A549 (cell line): ENCODE data around the gene ADA. TPM values are rescaled to one million over a fixed set of nuclear protein-coding genes. Genes with fewer than 3 reads are reported as not detected.

ENCODE experiments used
- ATAC-seq, 2 experiments: fragments of 200-7000 bp in 1 of 2; fragments of >200 bp in 1 of 2; cut with Nextera tagmentation in 1 of 2; cut with Tn5 transposase in 1 of 2; 3 replicates each; pipeline versions ENCODE4 v1.8.0 to v1.9.1; 2018 to 2020; ENCODE audit warnings: mild to moderate bottlenecking in 1 of 2, moderate library complexity in 1 of 2
- CTCF ChIA-PET: fragments of 300-600 bp; sonication (Branson Sonifier 250); formaldehyde crosslinking; extraction: SDS; loops from one replicate; lab custom pipeline; 2021; ENCODE audit warnings: antibody characterized with exemption, inconsistent platforms; lab: Yijun Ruan, JAX
- POLR2A ChIA-PET: fragments of 350-600 bp; formaldehyde crosslinking; extraction: SDS; loops from one replicate; lab custom pipeline; 2021; ENCODE audit warnings: antibody characterized with exemption, inconsistent platforms; lab: Yijun Ruan, JAX
- DNase-seq, 2 experiments: peaks; one replicate each; pipeline versions ENCODE4 v3.0.0 to v3.0.0-alpha.2; 2011 to 2016; ENCODE audit warnings: low read depth in 1 of 2, low spot score in 1 of 2
- FAIRE-seq: peaks from 2 replicates; lab custom pipeline; 2011; peaks lifted over from hg19 to GRCh38; lab: Jason Lieb, UNC
- H3K27ac ChIP-seq, 2 experiments: fragments of >200 bp; sonication (Bioruptor Twin); formaldehyde crosslinking; 3 replicates each; pipeline ENCODE4 v1.5.1; 2016 to 2017
- H3K4me1 ChIP-seq: fragments of >200 bp; sonication (Bioruptor Twin); formaldehyde crosslinking; 3 replicates; pipeline ENCODE4 v1.6.1; 2016
- H3K4me2 ChIP-seq: fragments of >200 bp; sonication (Bioruptor Twin); formaldehyde crosslinking; 3 replicates; pipeline ENCODE4 v1.6.1; 2016
- H3K4me3 ChIP-seq: fragments of >200 bp; sonication (Bioruptor Twin); formaldehyde crosslinking; 3 replicates; pipeline ENCODE4 v1.5.1; 2016
- H3K9me3 ChIP-seq: fragments of >200 bp; sonication (Bioruptor Twin); formaldehyde crosslinking; 3 replicates; pipeline ENCODE4 v1.6.1; 2016
- BCL3 ChIP-seq: fragments of >200 bp; sonication (Bioruptor Twin); formaldehyde crosslinking; IDR thresholded peaks from 3 replicates; pipeline ENCODE4 v1.6.1; 2016
- CBX2 ChIP-seq: fragments of 200-600 bp; sonication (generic); IDR thresholded peaks from 2 replicates; pipeline ENCODE4 v1.6.1; 2016; ENCODE audit warnings: low read depth, mild to moderate bottlenecking, borderline replicate concordance
- CHD2 ChIP-seq: fragments of 150-350 bp; IDR thresholded peaks from 2 replicates; pipeline ENCODE4 v1.6.1; 2014; ENCODE audit warnings: low read length; ENCODE audit not compliant: partially characterized antibody
- CHD4 ChIP-seq: fragments of 200-600 bp; sonication (generic); IDR thresholded peaks from 2 replicates; pipeline ENCODE4 v1.6.1; 2016; ENCODE audit warnings: antibody characterized with exemption, mild to moderate bottlenecking, borderline replicate concordance
- FOSL2 ChIP-seq, 2 experiments: fragments of 450-650 bp in 1 of 2; fragments of >200 bp in 1 of 2; sonication (Bioruptor Twin) in 1 of 2; formaldehyde crosslinking; IDR thresholded peaks; 2 replicates each; pipeline versions ENCODE4 v1.5.0 to v1.6.1; 2016 to 2020; ENCODE audit warnings: mild to moderate bottlenecking in 1 of 2, moderate library complexity in 1 of 2
- FOXS1 ChIP-seq: fragments of 250-450 bp; sonication (Bioruptor Pico); IDR thresholded peaks from 2 replicates; pipeline ENCODE4 v1.5.0; 2020; ENCODE audit warnings: mild to moderate bottlenecking, moderate library complexity
- HES2 ChIP-seq: fragments of >200 bp; sonication (Bioruptor Twin); formaldehyde crosslinking; IDR thresholded peaks from 2 replicates; pipeline ENCODE4 v1.6.1; 2016
- HEYL ChIP-seq: fragments of 250-450 bp; sonication (Bioruptor Pico); IDR thresholded peaks from 2 replicates; pipeline ENCODE4 v1.8.0; 2021; ENCODE audit warnings: mild to moderate bottlenecking, moderate library complexity
- HOXA7 ChIP-seq: fragments of 250-450 bp; sonication (Bioruptor Pico); IDR thresholded peaks from 2 replicates; pipeline ENCODE4 v1.5.0; 2020; ENCODE audit warnings: mild to moderate bottlenecking, moderate library complexity
- HOXB13 ChIP-seq: fragments of 250-450 bp; sonication (Bioruptor Pico); IDR thresholded peaks from 2 replicates; pipeline ENCODE4 v1.5.0; 2020; ENCODE audit warnings: low read depth, mild to moderate bottlenecking, moderate library complexity
- MAX ChIP-seq: IDR thresholded peaks from 2 replicates; pipeline ENCODE4 v1.6.1; 2012
- MAZ ChIP-seq: fragments of 150-350 bp; IDR thresholded peaks from 2 replicates; pipeline ENCODE4 v1.6.1; 2014; ENCODE audit warnings: antibody characterized with exemption, low read depth, low read length, borderline replicate concordance
- MYC ChIP-seq: IDR thresholded peaks from 2 replicates; pipeline ENCODE4 v1.6.1; 2012; ENCODE audit warnings: mild to moderate bottlenecking, inconsistent platforms, low read length, improper control_type of control experiment, borderline replicate concordance
- NPAS2 ChIP-seq: fragments of 250-450 bp; sonication (Bioruptor Pico); IDR thresholded peaks from 2 replicates; pipeline ENCODE4 v1.8.0; 2022; ENCODE audit warnings: mild to moderate bottlenecking, moderate library complexity, borderline replicate concordance
- PHF8 ChIP-seq: fragments of 200-600 bp; sonication (generic); IDR thresholded peaks from 2 replicates; pipeline ENCODE4 v1.6.1; 2016; ENCODE audit warnings: low read depth, mild to moderate bottlenecking, antibody characterized with exemption, moderate library complexity, borderline replicate concordance
- POLR2AphosphoS2 ChIP-seq: conservative IDR thresholded peaks from 2 replicates; pipeline ENCODE4 v1.6.1; 2012; ENCODE audit warnings: low read length, improper control_type of control experiment, inconsistent platforms
- RAD21 ChIP-seq, 2 experiments: fragments of >200 bp in 1 of 2; sonication (Bioruptor Twin) in 1 of 2; formaldehyde crosslinking in 1 of 2; IDR thresholded peaks in 1 of 2; conservative IDR thresholded peaks in 1 of 2; 2 replicates in 1 of 2; 3 replicates in 1 of 2; pipeline ENCODE4 v1.6.1; 2012 to 2018; ENCODE audit warnings: inconsistent platforms in 1 of 2
- REST ChIP-seq: fragments of 200-600 bp; sonication (generic); IDR thresholded peaks from 2 replicates; pipeline ENCODE4 v1.6.1; 2016; ENCODE audit warnings: antibody characterized with exemption, mild to moderate bottlenecking, moderate library complexity
- TFCP2L1 ChIP-seq: fragments of 250-450 bp; sonication (Bioruptor Pico); IDR thresholded peaks from 2 replicates; pipeline ENCODE4 v1.5.0; 2021; ENCODE audit warnings: mild to moderate bottlenecking
- ZC3H11A ChIP-seq: fragments of 450-650 bp; IDR thresholded peaks from 2 replicates; pipeline ENCODE4 v1.6.1; 2014; ENCODE audit warnings: antibody characterized with exemption, mild to moderate bottlenecking
- ZFP36 ChIP-seq: fragments of 450-650 bp; IDR thresholded peaks from 2 replicates; pipeline ENCODE4 v1.6.1; 2014; ENCODE audit warnings: borderline replicate concordance; ENCODE audit not compliant: partially characterized antibody
- WGBS: methylation state at CpG from one replicate; pipeline ENCODE4 v1.1.6; 2017; ENCODE audit errors: missing lambda C conversion rate; 5-methylcytosine and 5-hydroxymethylcytosine counted together
- polyA plus RNA-seq, 4 experiments: library from polyadenylated mRNA; depleted of rRNA in 3 of 4; stranded (reverse); fragments of >200 nt; fragmentation: RNase III in 1 of 4; extraction: RNeasy Plus Mini Kit Qiagen cat#74134 plus additional on column Dnase treatment in 1 of 4; gene quantifications; 2 replicates in 3 of 4; 3 replicates in 1 of 4; pipeline ENCODE4 v1.2.3, GENCODE V29; 2011 to 2017

Gene ADA
- polyA plus RNA-seq, 2 of the 4 experiments (the other 2 are of a cell fraction): 34.5 to 48.1 TPM

- H3K4me1 ChIP-seq: peaks cover 32% of the 10 kb centered on the region
- FAIRE-seq (no peak), ATAC-seq (no peak), DNase-seq (no peak)
- TF ChIP-seq HES2 (no peak), POLR2AphosphoS2 (no peak), RAD21 (conservative IDR thresholded peaks at IDR 0.05 in 1 of 2, IDR thresholded peaks at IDR 0.05 in 1 of 2) (no peak), TFCP2L1 (CRISPR knock-in tag) (no peak), PHF8 (no peak), FOXS1 (no peak), NPAS2 (no peak), ZFP36 (no peak)
- 0 out of 3 replicates have a peak overlapping the region, but pooled peaks have one; percentile 11 for H3K4me2 ChIP-seq
- POLR2A ChIA-PET: no interaction called here
- no peak overlapping the region; a peak in 1 of 6 replicates for H3K27ac ChIP-seq
- WGBS: 73% methylated on average over 2 of the region's 2 CpGs
- no peak overlapping the region for H3K4me3 ChIP-seq
- no peaks in the 10 kb centered on the region for H3K9me3 ChIP-seq
- CTCF ChIA-PET: interaction anchor here (1.1 to 3.3 kb wide), 3 partner anchors 10 to 39 kb away, joined by 3 to 20 read pairs (median 4); no protein-coding TSS in a partner anchor
Measured at GRCh38 chr20:44593751-44594150, 57.7 kb downstream of the ADA start.

GRCh38 chr20:44592366-44592765 is 59.1 kb downstream of the ADA start:
- ChIA-PET POLR2A (no interaction called here), CTCF (interaction anchor here (1.1 to 1.2 kb wide), 2 partner anchors 17 to 19 kb away, joined by 3 to 4 read pairs; no protein-coding TSS in a partner anchor)
- ATAC-seq (no peak), DNase-seq (no peak), FAIRE-seq (no peak)
- 58% methylated on average over 3 of the region's 3 CpGs for WGBS
- TF ChIP-seq HOXB13 (CRISPR knock-in tag): no peak
- no peak for TF ChIP-seq ZFP36
- no peak for TF ChIP-seq HEYL
- no peak for TF ChIP-seq CBX2
- TF ChIP-seq HOXA7 (CRISPR knock-in tag): no peak
- TF ChIP-seq MAX: no peak
- no peak for TF ChIP-seq BCL3
- no peak for TF ChIP-seq MAZ
- no peak for TF ChIP-seq ZC3H11A
- no peak for TF ChIP-seq FOSL2 (IDR thresholded peaks at IDR 0.05)
- no peak for TF ChIP-seq FOSL2 (CRISPR knock-in tag; IDR thresholded peaks at IDR 0.05)
- no peak for TF ChIP-seq CHD4
- no peak for TF ChIP-seq CHD2
- no peak for TF ChIP-seq REST
- no peak for TF ChIP-seq MYC
- TF ChIP-seq FOXS1: no peak
- H3K9me3 ChIP-seq: no peaks in the 10 kb centered on the region
- peaks cover 32% of the 10 kb centered on the region for H3K4me1 ChIP-seq
- H3K4me2 ChIP-seq: no peak overlapping the region
- H3K4me3 ChIP-seq: no peak overlapping the region
- H3K27ac ChIP-seq: no peak overlapping the region
